HepG2 (cell line): ENCODE data around the gene ACP1.

Source experiments
- BCLAF1 ChIP-seq: fragments of 450-650 bp; IDR thresholded peaks from 2 replicates; pipeline ENCODE4 v1.6.1; 2017; ENCODE audit warnings: mild to moderate bottlenecking
- CTCF ChIP-seq: sonication (generic); formaldehyde crosslinking; IDR thresholded peaks from 2 replicates; pipeline ENCODE4 v1.5.0; 2020; ENCODE audit warnings: mild to moderate bottlenecking, missing genetic modification reagents, moderate library complexity
- GPN1 ChIP-seq: sonication (generic); formaldehyde crosslinking; IDR thresholded peaks from 2 replicates; pipeline ENCODE4 v1.5.1; 2020; ENCODE audit warnings: missing genetic modification reagents, borderline replicate concordance
- HMG20B ChIP-seq: conservative IDR thresholded peaks from 2 replicates; pipeline ENCODE4 v1.6.1; 2016; ENCODE audit warnings: missing genetic modification reagents, missing compliant biosample characterization
- RAD21 ChIP-seq: fragments of 450-650 bp; formaldehyde crosslinking; IDR thresholded peaks from 2 replicates; pipeline ENCODE4 v1.5.0; 2020; ENCODE audit warnings: mild to moderate bottlenecking
- ZBTB8A ChIP-seq: sonication (generic); formaldehyde crosslinking; IDR thresholded peaks from 2 replicates; pipeline ENCODE4 v1.4.0; 2020; ENCODE audit warnings: mild to moderate bottlenecking, low read depth, missing genetic modification reagents, borderline replicate concordance
- ZNF280D ChIP-seq: sonication (generic); formaldehyde crosslinking; IDR thresholded peaks from 2 replicates; pipeline ENCODE4 v1.5.1; 2020; ENCODE audit warnings: mild to moderate bottlenecking, missing genetic modification reagents

GRCh38 chr2:286035-286434 is 21.3 kb downstream of the ACP1 start:
- TF ChIP-seq RAD21 (CRISPR knock-in tag) (no peak), ZBTB8A (CRISPR knock-in tag) (no peak), GPN1 (CRISPR knock-in tag) (no peak), HMG20B (no peak), CTCF (CRISPR knock-in tag) (no peak), BCLAF1 (no peak), ZNF280D (CRISPR knock-in tag) (no peak)
